Esophagus muscularis mucosa (tissue), 4 donors: ENCODE data around the gene STX17. TPM values are rescaled to one million over a fixed set of nuclear protein-coding genes. Genes with fewer than 3 reads are reported as not detected.

Experiments
- total RNA-seq, 4 donors: library from RNA; depleted of rRNA; stranded (reverse); fragments of >200 nt; gene quantifications; one replicate each; pipeline versions ENCODE4 v1.1.0 to v1.2.1, GENCODE V29; 2016

The STX17 gene
- total RNA-seq, 4 donors from 2014 or later = 29.3 to 46.7 (median 38.4) TPM

Other genes starting within 250 kb of the STX17 start
- gene NR4A3, start 84.8 kb upstream of the STX17 start, total RNA-seq = 10 to 100 TPM in 1 of 4 donors, 1 to 10 TPM in 3; 1.2 to 17.4 (median 1.9) TPM
- 10 to 100 TPM; 12.1 to 13.3 (median 12.7) TPM for gene ERP44, start 192.3 kb downstream of the STX17 start, total RNA-seq
- 10 to 100 TPM; 19.2 to 24.1 (median 23.4) TPM for gene INVS, start 192.6 kb downstream of the STX17 start, total RNA-seq